HPDE6-E6E7 (cell line): Measurements from ENCODE around the gene ASIC3.
A peak's percentile ranks its signal among the peaks of the same experiment; 100 is the strongest.
"Not testable (repeated sequence)": the region's sequence is repeated elsewhere in the genome, so short reads cannot be mapped to it uniquely, and the experiment has no call there.

Experiments
- DNase-seq: peaks from one replicate; pipeline ENCODE4 v3.0.0; 2011; ENCODE audit warnings: missing footprints; ENCODE audit errors: extremely low spot score

ASIC3 gene

DNA sequence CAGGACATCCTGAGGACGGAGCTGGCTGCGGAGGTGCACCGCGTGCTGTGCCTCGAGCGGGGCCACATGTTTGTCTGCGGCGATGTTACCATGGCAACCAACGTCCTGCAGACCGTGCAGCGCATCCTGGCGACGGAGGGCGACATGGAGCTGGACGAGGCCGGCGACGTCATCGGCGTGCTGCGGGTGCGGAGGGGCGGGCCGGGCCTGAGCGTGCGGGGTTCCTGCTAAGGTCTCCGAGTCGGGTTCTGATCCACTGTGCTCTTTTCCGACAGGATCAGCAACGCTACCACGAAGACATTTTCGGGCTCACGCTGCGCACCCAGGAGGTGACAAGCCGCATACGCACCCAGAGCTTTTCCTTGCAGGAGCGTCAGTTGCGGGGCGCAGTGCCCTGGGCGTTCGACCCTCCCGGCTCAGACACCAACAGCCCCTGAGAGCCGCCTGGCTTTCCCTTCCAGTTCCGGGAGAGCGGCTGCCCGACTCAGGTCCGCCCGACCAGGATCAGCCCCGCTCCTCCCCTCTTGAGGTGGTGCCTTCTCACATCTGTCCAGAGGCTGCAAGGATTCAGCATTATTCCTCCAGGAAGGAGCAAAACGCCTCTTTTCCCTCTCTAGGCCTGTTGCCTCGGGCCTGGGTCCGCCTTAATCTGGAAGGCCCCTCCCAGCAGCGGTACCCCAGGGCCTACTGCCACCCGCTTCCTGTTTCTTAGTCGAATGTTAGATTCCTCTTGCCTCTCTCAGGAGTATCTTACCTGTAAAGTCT lies 34.4 kb upstream of the ASIC3 start:
- DNase-seq, result no peak

DNA sequence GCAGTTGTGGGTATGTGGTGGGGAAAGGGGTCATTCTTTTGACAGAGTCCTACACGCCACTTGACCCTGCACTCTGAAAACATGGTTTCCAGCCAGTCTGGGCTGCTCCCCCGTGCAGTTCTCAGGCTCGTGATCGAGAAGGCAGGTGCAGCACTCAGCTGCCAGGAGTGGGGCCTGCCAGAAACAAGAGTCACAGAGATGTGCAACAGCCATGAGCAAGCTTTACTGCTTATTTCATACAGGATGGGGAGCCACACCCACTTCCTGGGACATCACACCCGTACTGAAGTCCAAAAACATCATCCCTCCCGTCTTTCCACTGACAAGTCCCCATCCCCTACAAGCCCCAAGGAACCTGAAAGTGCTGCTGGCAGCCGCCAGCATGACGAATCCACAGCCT lies 33.4 kb upstream of the ASIC3 start:
- DNase-seq, result no peak

- DNase-seq, result no peak
These were observed 32.4 kb upstream of the ASIC3 start for GRCh38 chr7:151015967-151016366.

- no peak for DNase-seq
These were observed 31.8 kb upstream of the ASIC3 start for GRCh38 chr7:151016505-151016904.

DNA sequence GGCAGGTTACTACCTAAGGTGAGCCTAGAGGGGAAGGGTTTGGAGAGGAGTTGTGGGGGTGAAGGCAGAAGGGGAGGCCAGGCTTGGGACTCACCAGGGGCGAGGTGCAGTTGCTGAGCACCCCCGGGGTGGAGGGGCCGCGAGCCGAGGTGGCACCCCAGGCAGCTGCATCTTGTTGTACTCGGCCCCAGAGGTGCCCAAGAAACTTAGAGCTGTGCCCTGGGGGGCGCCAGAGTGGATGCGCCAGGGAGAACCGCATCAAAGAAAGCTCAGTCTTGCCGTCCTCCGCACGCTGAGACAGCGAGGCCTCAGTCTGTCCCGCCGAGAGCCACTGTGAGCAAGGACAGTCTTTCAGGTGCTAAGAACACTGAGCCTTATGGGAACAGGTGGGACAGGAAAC lies 31.4 kb upstream of the ASIC3 start:
- no peak for DNase-seq

- DNase-seq, result no peak
These were observed 30.9 kb upstream of the ASIC3 start for GRCh38 chr7:151017370-151017952.

- DNase-seq, result no peak
These were observed 30.3 kb upstream of the ASIC3 start for GRCh38 chr7:151017953-151018420.

DNA sequence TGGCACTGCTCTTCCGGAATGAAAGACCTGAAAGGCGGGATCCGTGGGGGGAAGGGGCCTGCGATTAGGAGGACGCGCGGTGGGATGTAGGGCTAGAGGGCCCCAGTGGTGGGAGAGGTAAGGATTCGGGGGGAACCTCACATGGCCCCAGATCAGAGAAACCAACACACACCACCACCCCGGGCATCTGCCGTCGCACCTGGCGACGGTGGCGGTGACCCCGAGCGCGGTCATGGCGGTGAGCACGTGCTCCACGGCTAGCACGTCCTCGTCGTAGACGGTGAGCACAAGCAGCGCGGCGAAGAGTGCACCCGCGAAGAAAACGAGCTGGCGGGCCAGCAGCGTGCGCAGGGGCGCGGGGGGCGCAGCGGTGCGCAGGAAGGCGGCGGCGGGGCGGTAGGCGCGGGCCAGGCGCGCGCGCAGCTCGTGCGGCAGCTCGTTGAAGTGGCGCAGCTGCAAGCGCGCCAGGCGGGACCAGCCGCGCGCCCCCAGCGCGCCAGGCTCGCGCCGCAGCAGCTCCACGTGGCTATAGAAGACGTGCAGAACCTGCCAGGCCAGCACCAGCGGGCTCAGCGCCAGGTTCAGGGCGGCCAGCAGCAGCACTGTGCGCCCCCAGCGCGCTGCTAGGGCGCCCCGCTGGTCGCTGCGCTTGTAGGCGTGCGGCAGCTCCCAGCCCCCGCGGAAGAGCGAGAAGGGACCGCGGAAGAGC lies 29.8 kb upstream of the ASIC3 start:
- DNase-seq, result no peak

- DNase-seq, result no peak
These were observed 29.2 kb upstream of the ASIC3 start for GRCh38 chr7:151019130-151019447.

- DNase-seq, result no peak
These were observed 28.1 kb upstream of the ASIC3 start for GRCh38 chr7:151020231-151020630.

- DNase-seq, result no peak
These were observed 25.1 kb upstream of the ASIC3 start for GRCh38 chr7:151023232-151023631.

DNA sequence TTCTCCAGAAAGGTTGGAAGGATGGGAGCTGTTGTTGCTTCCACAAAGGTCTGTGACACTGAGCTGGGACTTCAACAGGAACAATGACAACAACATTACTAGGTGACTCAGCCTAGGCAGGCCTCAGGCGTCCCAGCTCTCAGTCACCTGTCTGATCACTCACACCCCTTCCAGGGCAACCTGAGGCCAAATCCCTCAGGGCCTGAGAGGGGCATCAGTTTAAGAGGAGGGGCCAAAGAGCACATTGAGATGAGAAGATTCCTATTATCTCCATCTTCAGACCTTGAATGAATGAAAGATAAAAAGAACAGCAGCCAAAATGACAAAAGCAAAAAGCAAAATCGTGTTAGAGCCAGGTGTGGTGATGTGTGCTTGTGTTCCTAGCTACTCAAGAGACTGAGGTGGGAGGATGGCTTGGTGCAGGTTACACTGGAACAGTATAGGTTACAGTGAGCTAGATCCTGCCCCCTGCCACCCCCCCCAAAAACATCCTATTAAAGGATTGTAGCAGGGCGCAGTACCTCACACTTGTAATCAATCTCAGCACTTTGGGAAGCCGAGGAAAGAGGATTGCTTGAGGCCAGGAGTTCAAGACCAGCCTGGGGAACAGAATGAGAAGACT lies 23.8 kb upstream of the ASIC3 start, which contains the start of gene ATG9B:
Gene ATG9B (minus strand): TSS at position 60 of the 622 bp plus-strand sequence. CDS start 71 bp downstream, outside the sequence.
- DNase-seq, result no peak

DNA sequence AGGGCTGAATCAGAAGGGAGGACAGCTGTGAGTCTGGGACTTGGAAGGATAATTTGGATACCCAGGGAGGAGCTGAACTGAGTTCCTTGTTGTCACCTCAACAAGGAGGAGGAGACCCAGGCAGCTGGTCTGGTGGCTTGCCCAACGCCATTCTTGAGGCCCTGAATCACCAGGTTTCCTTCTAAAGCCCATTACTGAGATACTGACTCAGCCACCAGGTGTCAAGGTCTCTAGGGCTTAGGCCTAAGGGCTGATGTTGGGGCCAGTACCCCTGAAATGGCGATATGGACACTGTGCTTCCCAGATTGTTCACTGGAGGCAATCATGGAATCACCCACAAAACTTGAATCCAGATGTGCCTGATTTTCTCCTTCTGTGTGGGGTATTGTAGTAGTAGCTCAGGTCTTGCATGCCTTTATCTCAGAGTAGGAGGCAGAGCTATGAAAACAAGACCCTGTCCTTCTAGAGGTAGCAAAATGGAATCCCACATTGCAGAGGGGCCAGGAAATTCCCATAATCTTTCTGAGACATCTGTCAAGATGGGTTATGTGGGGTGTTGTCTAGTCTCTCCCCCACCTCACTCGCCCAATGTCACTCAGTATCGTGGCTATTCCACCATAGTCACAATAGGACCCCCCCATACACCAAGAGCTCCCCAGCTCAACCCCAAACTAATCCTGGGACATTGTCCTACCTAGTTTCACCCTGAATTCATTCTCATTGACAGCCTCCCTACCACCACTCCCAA lies 22.2 kb upstream of the ASIC3 start:
- DNase-seq, result peak; percentile 72

DNA sequence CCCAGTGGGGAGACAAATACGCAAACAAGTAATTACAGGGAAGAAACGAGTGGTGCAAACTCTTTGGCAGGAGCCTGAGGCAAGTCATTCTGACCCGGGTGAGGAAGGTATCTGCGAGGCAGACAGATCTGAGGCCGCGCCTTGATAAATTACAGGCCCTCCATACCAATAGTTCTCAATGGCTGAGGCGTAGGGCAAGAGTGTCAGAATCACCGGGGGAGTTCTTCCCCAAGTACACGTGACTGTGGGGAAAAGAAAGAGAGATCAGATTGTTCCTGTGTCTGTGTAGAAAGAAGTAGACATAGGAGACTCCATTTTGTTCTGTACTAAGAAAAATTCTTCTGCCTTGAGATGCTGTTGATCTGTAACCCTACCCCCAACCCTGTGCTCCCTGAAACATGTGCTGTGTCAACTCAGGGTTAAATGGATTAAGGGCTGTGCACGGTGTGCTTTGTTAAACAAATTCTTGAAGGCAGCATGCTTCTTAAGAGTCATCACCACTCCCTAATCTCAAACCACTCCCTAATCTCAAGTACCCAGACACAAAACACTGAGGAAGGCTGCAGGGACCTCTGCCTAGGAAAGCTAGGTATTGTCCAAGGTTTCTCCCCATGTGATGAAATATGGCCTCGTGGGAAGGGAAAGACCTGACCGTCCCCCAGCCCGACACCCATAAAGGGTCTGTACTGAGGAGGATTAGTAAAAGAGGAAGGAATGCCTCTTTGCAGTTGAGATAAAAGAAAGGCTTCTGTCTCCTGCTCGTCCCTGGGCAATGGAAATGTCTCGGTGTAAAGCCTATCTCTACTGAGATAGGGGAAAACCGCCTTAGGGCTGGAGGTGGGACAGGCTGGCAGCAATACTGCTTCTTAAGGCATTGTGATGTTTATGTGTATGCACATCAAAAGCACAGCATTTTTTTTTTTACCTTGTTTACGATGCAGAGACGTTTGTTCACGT lies 21.3 kb upstream of the ASIC3 start:
- DNase-seq, result not testable (repeated sequence)

DNA sequence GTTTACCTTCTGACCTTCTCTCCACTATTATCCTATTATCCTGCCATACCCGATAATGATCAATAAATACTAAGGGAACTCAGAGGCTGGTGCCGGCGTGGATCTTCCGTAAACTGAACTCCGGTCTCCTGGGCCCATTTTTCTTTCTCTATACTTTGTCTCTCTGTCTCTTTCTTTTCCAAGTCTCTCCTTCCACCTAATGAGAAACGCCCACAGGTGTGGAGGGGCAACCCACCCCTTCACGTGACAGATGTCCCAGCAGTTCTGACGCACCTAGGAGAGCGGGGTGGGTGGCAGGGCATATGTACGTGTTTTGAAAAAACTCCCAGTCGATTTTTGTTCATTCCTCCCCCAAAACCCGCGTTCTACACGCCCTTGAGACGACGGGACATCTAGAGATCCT lies 20.6 kb upstream of the ASIC3 start:
- not testable (repeated sequence) for DNase-seq

DNA sequence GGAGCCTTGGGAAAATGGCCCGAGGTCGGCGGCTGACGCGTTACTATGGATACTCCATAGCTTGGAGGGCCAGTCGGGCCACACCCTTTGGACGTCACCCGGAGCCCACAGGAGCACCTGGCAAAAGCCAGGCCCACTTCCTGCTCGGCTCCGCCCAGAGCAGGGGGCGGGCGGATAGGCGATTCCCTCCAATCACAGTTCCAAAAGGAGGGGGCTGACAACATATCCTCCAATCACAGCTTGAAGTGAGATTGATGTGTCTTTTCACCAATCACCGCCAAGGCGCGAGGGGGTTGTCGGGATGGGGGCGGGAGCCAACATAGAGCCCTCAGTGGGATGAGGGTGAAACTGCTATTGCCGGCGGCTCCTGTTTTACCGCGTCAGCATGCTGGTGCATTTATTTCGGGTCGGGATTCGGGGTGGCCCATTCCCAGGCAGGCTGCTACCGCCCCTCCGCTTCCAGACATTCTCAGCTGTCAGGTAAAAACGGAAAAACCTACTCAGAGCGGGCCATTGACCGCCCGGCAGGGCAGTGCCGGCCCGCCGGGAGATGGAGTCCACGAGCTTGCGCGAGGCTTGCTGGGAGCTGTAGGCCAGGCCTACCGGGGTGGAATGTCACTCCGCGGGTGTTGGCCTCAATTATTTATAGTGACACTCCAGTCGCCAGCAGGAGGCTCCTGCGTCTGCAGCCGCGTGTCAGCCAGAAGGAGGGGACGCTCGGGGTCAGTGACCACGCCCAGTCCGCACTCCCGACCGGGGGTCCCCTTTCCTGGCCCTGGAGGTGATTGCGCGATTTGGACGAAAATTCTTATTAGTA lies 20.0 kb upstream of the ASIC3 start, which contains the start of gene ABCB8:
Gene ABCB8 (plus strand): TSS at position 320 of the 817 bp plus-strand sequence. CDS start 66 bp downstream, at position 386.
- peak; percentile 100 for DNase-seq

DNA sequence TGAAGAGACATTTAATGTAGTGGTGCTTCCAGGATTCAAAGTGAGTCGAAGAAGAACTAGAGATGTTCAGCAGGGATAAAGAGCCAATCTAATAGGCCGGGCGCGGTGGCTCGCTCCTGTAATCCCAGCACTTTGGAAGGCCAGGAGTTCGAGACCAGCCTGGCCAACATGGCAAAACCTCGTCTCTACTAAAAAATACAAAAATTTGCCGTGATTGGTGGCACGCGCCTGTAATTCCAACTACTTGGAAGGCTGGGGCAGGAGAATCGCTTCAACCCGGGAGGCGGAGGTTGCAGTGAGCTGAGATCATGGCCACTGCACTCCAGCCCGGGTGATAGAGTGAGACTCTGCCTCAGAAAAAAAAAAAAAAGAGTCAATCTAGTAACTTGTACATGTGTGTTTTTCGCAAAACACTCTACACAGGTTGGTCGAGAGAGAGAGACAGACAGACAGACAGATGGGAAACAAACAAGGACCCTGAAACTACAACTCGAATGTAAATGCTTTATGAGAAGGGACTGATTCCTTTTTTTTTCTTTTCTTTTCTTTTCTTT lies 19.3 kb upstream of the ASIC3 start:
- DNase-seq, result no peak

DNA sequence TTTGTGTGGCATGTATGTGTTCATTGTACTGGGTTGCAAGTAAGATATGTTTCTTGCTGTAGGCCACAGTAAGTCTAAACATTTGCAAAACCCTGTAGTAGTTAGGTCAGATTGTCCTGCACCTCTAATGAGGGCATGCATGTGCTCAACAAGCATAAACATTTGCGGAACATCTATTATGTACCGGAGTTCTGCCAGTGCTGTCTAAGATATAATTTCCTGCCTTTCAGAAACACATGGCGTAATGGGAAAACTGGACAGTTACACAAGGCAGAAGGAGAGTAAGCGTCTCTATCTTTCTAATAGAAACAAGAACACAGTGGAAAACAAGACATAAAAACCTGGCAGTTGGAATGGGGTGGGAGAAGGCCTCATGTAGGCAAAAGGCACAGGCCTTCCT lies 17.3 kb upstream of the ASIC3 start:
- no peak for DNase-seq
